Pancreas (tissue), 10 donors: ENCODE measurements around the gene PLB1. TPM values are rescaled to one million over a fixed set of nuclear protein-coding genes. Genes with fewer than 3 reads are reported as not detected.
A peak's percentile ranks its signal among the peaks of the same experiment; 100 is the strongest.

Experiments used
- ATAC-seq, 4 donors: fragments of 200-7000 bp; cut with Tn5 transposase; one replicate each; pipeline versions ENCODE4 v1.8.0 to v1.9.1; 2020; ENCODE audit warnings: mild to moderate bottlenecking in 4 of 4, moderate library complexity in 4 of 4
- DNase-seq, 6 donors: peaks; one replicate each; pipeline ENCODE4 v3.0.0-alpha.2; 2020
- FAIRE-seq: peaks from 2 replicates; lab custom pipeline; 2012; peaks lifted over from hg19 to GRCh38; lab: Jason Lieb, UNC
- H3K27ac ChIP-seq, 4 donors: fragments of 200-600 bp; sonication (generic); 1 replicate in 3 of 4; 2 replicates in 1 of 4; pipeline versions ENCODE4 v1.5.0 to v1.8.0; 2020
- H3K27me3 ChIP-seq, 4 donors: fragments of 200-600 bp; one replicate each; pipeline ENCODE4 v1.8.0; 2021
- H3K36me3 ChIP-seq, 3 donors: fragments of 200-600 bp; sonication (generic) in 1 of 3; one replicate each; pipeline versions ENCODE4 v1.5.0 to v1.8.0; 2020 to 2021
- H3K4me1 ChIP-seq, 3 donors: fragments of 200-600 bp; one replicate each; pipeline ENCODE4 v1.8.0; 2021
- H3K4me3 ChIP-seq, 4 donors: fragments of 200-600 bp; sonication (generic) in 2 of 4; one replicate each; pipeline versions ENCODE4 v1.5.0 to v1.8.0; 2020 to 2021
- H3K9me3 ChIP-seq, 4 donors: fragments of 200-600 bp; one replicate each; pipeline ENCODE4 v1.8.0; 2021
- CTCF ChIP-seq, 4 donors: fragments of 200-600 bp; sonication (generic) in 3 of 4; IDR thresholded peaks; one replicate each; pipeline versions ENCODE4 v1.5.0 to v1.8.0; 2021; ENCODE audit warnings: antibody characterized with exemption in 4 of 4
- WGBS, 2 donors: extraction: QIAGEN DNeasy Blood & Tissue Kit; methylation state at CpG; one replicate each; pipeline ENCODE4 v1.1.7; 2013; 5-methylcytosine and 5-hydroxymethylcytosine counted together
- intact Hi-C, 3 donors: fragments of 100-400 bp; cut with DNase I; formaldehyde crosslinking; loops; one replicate each; pipeline versions ENCODE4 v1.11.1 to v1.14.2; 2022
- polyA plus RNA-seq, 2 donors: library from polyadenylated mRNA; stranded (reverse); fragments of 200-250 nt; gene quantifications; one replicate each; pipeline ENCODE4 v1.2.3, GENCODE V29; 2013
- total RNA-seq, 6 donors: library from RNA; stranded (reverse); fragmentation: NEBNext Ultra II Directional in 4 of 6; extraction: Animal tissue kit (Norgen Biotek cat#: 25700) in 4 of 6; gene quantifications; one replicate each; pipeline versions ENCODE4 v1.2.1 to v1.2.4, GENCODE V29; 2021 to 2023
- donor health status: healthy with polysubstance abuse.
- donor health status: DM: no; HTN: no; CAD: no; lungs with moderate emphysema.
- donor health status: DM: no; HTN: no; CAD: no.
- donor health status: control.
- donor health status: control.
- donor health status: Bipolar disorder and iron deficiency.
- donor health status: DM: yes; HTN: yes; CAD: no.
- donor health status: DM: no; HTN: no; CAD: no.
- donor health status: DM: no; HTN: no; CAD: no.
- donor health status: DM: yes; HTN: yes; CAD: no.

PLB1 gene
- total and polyA plus RNA-seq, 8 donors = 0.16 to 2.4 (median 0.93) TPM

GRCh38 chr2:28594332-28595108, 98.7 kb downstream of the PLB1 start:
- Histone ChIP-seq H3K4me3 (peak overlapping the region in 1 of 4 donors; percentile 13), H3K36me3 (no peaks in the 10 kb centered on the region), H3K27ac (peak overlapping the region; percentile 13 to 90 (median 83)), H3K9me3 (no peaks in the 10 kb centered on the region), H3K4me1 (peaks cover 0 to 16% (median 4%) of the 10 kb centered on the region in 3 donors), H3K27me3 (no peaks in the 10 kb centered on the region)
- TF ChIP-seq CTCF (IDR thresholded peaks at IDR 0.05) = peak; percentile 74 to 82 (median 79)
- intact Hi-C loops = loop anchor here in 2 of 3 donors (5.0 to 10.0 kb wide), 2 partner anchors 160 to 163 kb away; partner anchors contain the start of gene PPP1CB (in 1 of the 2)
- FAIRE-seq (no peak), DNase-seq (peak; percentile 85 to 97 (median 90)), ATAC-seq (peak; percentile 88 to 95 (median 94))
- 7 to 10% methylated on average over 20 of the region's 20 CpGs for WGBS, 2 donors

GRCh38 chr2:28595323-28595722, 99.5 kb downstream of the PLB1 start:
- Histone ChIP-seq H3K4me1 (peaks cover 0 to 16% (median 4%) of the 10 kb centered on the region in 3 donors), H3K27me3 (no peaks in the 10 kb centered on the region), H3K36me3 (no peaks in the 10 kb centered on the region), H3K27ac (peak overlapping the region; percentile 13 to 90 (median 83)), H3K9me3 (no peaks in the 10 kb centered on the region), H3K4me3 (no peak overlapping the region)
- intact Hi-C loops = loop anchor here in 1 of 3 donors (10.0 kb wide), 1 partner anchor 159 kb away; the partner anchor contains the start of gene PPP1CB
- ATAC-seq (no peak), DNase-seq (no peak), FAIRE-seq (no peak)
- TF ChIP-seq CTCF (IDR thresholded peaks at IDR 0.05) = no peak
- 89 to 90% methylated on average over 4 of the region's 4 CpGs for WGBS, 2 donors

GRCh38 chr2:28598484-28598883, 102.6 kb downstream of the PLB1 start:
- Histone ChIP-seq H3K27ac (no peak overlapping the region), H3K27me3 (no peaks in the 10 kb centered on the region), H3K36me3 (no peaks in the 10 kb centered on the region), H3K4me3 (no peak overlapping the region), H3K9me3 (no peaks in the 10 kb centered on the region), H3K4me1 (peaks cover 0 to 16% (median 4%) of the 10 kb centered on the region in 3 donors)
- no peak for ATAC-seq
- DNase-seq = no peak
- intact Hi-C loops = loop anchor here in 1 of 3 donors (10.0 kb wide), 1 partner anchor 156 kb away; the partner anchor contains the start of gene PPP1CB
- 85 to 89% methylated on average over 7 of the region's 7 CpGs for WGBS, 2 donors
- TF ChIP-seq CTCF (IDR thresholded peaks at IDR 0.05) = no peak
- FAIRE-seq = no peak

- no peak for TF ChIP-seq CTCF (IDR thresholded peaks at IDR 0.05)
- H3K4me1 ChIP-seq = peaks cover 0 to 9% (median 1%) of the 10 kb centered on the region in 3 donors
- 91 to 93% methylated on average over 5 of the region's 5 CpGs for WGBS, 2 donors
- intact Hi-C loops = no loop called here
- peak overlapping the region in 2 of 4 donors; percentile 28 to 33 for H3K27ac ChIP-seq
- H3K9me3 ChIP-seq = no peaks in the 10 kb centered on the region
- no peaks in the 10 kb centered on the region for H3K36me3 ChIP-seq
- FAIRE-seq (no peak), DNase-seq (no peak), ATAC-seq (peak in 1 of 4 donors; percentile 31)
- no peaks in the 10 kb centered on the region for H3K27me3 ChIP-seq
- no peak overlapping the region for H3K4me3 ChIP-seq
Observed at GRCh38 chr2:28600181-28600580, 104.3 kb downstream of the PLB1 start.
